Measurements from ENCODE around the gene KCNC4. TPM values are rescaled to one million over a fixed set of nuclear protein-coding genes. Genes with fewer than 3 reads are reported as not detected.
A peak's percentile ranks its signal among the peaks of the same experiment; 100 is the strongest.

Gene KCNC4
- total and polyA plus RNA-seq, 2 experiments from 2014 or later: 8.9 to 12.1 TPM

- Histone ChIP-seq H3K79me2 (ENCODE audit: insufficient read depth) (no peaks in the 10 kb centered on the region), H3K27me3 (replicated peaks; ENCODE audit: insufficient read depth) (no peaks in the 10 kb centered on the region), H4K20me1 (ENCODE audit: insufficient read depth) (no peaks in the 10 kb centered on the region), H3K9ac (no peak overlapping the region), H3K27ac (no peak overlapping the region), H3K4me2 (ENCODE audit: unreplicated experiment) (no peak overlapping the region), H3K4me3 (no peak overlapping the region), H3K4me1 (ENCODE audit: insufficient read depth) (peaks cover 35% of the 10 kb centered on the region), H3K9me3 (ENCODE audit: low read depth) (no peaks in the 10 kb centered on the region), H3F3A (ENCODE audit: insufficient read depth) (peaks cover 23% of the 10 kb centered on the region), H3K36me3 (ENCODE audit: low read depth) (no peaks in the 10 kb centered on the region), H2AFZ (no peak overlapping the region), H3K9me2 (ENCODE audit: insufficient read depth) (no peaks in the 10 kb centered on the region)
- peak; percentile 32 for DNase-seq
- in situ Hi-C loops (cut with MboI): no loop called here
- 74 to 77% methylated on average over 11 of the region's 11 CpGs for WGBS, 2 experiments (ENCODE audit: low coverage in 1 of 2, low lambda C conversion rate in 2 of 2, missing lambda C conversion rate in 2 of 2)
- TF ChIP-seq EZH2phosphoT487 (IDR thresholded peaks at IDR 0.05; ENCODE audit: insufficient read depth, low read depth) (no peak), EZH2 (IDR thresholded peaks at IDR 0.05; ENCODE audit: insufficient read depth, poor library complexity, severe bottlenecking) (no peak)
Measured at GRCh38 chr1:110239441-110240430, 29.6 kb downstream of the KCNC4 start.

- H2AFZ ChIP-seq: no peak overlapping the region
- no peak overlapping the region for H3K4me3 ChIP-seq
- H3K9me3 ChIP-seq (ENCODE audit: low read depth): no peaks in the 10 kb centered on the region
- no peaks in the 10 kb centered on the region for H3K36me3 ChIP-seq (ENCODE audit: low read depth)
- TF ChIP-seq EZH2phosphoT487 (IDR thresholded peaks at IDR 0.05; ENCODE audit: insufficient read depth, low read depth) (no peak), EZH2 (IDR thresholded peaks at IDR 0.05; ENCODE audit: insufficient read depth, poor library complexity, severe bottlenecking) (no peak)
- peaks cover 16% of the 10 kb centered on the region for H3F3A ChIP-seq (ENCODE audit: insufficient read depth)
- H3K9ac ChIP-seq: no peak overlapping the region
- H3K4me2 ChIP-seq (ENCODE audit: unreplicated experiment): no peak overlapping the region
- no peak overlapping the region for H3K27ac ChIP-seq
- H3K79me2 ChIP-seq (ENCODE audit: insufficient read depth): no peaks in the 10 kb centered on the region
- no peaks in the 10 kb centered on the region for H3K27me3 ChIP-seq (replicated peaks; ENCODE audit: insufficient read depth)
- DNase-seq: no peak
- H4K20me1 ChIP-seq (ENCODE audit: insufficient read depth): no peaks in the 10 kb centered on the region
- H3K4me1 ChIP-seq (ENCODE audit: insufficient read depth): peaks cover 26% of the 10 kb centered on the region
- no peaks in the 10 kb centered on the region for H3K9me2 ChIP-seq (ENCODE audit: insufficient read depth)
- 75 to 84% methylated on average over 13 of the region's 13 CpGs for WGBS, 2 experiments (ENCODE audit: low coverage in 1 of 2, low lambda C conversion rate in 2 of 2, missing lambda C conversion rate in 2 of 2)
- in situ Hi-C loops (cut with MboI): no loop called here
Measured at GRCh38 chr1:110240476-110241210, 30.5 kb downstream of the KCNC4 start.

- in situ Hi-C loops (cut with MboI): no loop called here
- Histone ChIP-seq H3K9ac (no peak overlapping the region), H3K79me2 (ENCODE audit: insufficient read depth) (no peaks in the 10 kb centered on the region), H4K20me1 (ENCODE audit: insufficient read depth) (no peaks in the 10 kb centered on the region), H3K9me3 (ENCODE audit: low read depth) (no peaks in the 10 kb centered on the region), H2AFZ (no peak overlapping the region), H3K27me3 (replicated peaks; ENCODE audit: insufficient read depth) (no peaks in the 10 kb centered on the region), H3K27ac (no peak overlapping the region), H3K4me3 (no peak overlapping the region), H3K4me2 (ENCODE audit: unreplicated experiment) (no peak overlapping the region), H3F3A (ENCODE audit: insufficient read depth) (peaks cover 16% of the 10 kb centered on the region), H3K4me1 (ENCODE audit: insufficient read depth) (peaks cover 19% of the 10 kb centered on the region), H3K36me3 (ENCODE audit: low read depth) (no peaks in the 10 kb centered on the region), H3K9me2 (ENCODE audit: insufficient read depth) (no peaks in the 10 kb centered on the region)
- 97 to 100% methylated on average over 2 of the region's 2 CpGs for WGBS, 2 experiments (ENCODE audit: low coverage in 1 of 2, low lambda C conversion rate in 2 of 2, missing lambda C conversion rate in 2 of 2)
- no peak for DNase-seq
- no peak for TF ChIP-seq EZH2phosphoT487 (IDR thresholded peaks at IDR 0.05; ENCODE audit: insufficient read depth, low read depth)
- no peak for TF ChIP-seq EZH2 (IDR thresholded peaks at IDR 0.05; ENCODE audit: insufficient read depth, poor library complexity, severe bottlenecking)
Measured at GRCh38 chr1:110241516-110241915, 31.4 kb downstream of the KCNC4 start.

- in situ Hi-C loops (cut with MboI): no loop called here
- WGBS, 2 experiments (ENCODE audit: low coverage in 1 of 2, low lambda C conversion rate in 2 of 2, missing lambda C conversion rate in 2 of 2): 75 to 79% methylated on average over 4 of the region's 4 CpGs
- no peaks in the 10 kb centered on the region for H3K9me2 ChIP-seq (ENCODE audit: insufficient read depth)
- H4K20me1 ChIP-seq (ENCODE audit: insufficient read depth): no peaks in the 10 kb centered on the region
- no peak for DNase-seq
- no peak overlapping the region for H3K4me3 ChIP-seq
- H3K36me3 ChIP-seq (ENCODE audit: low read depth): no peaks in the 10 kb centered on the region
- H3K9me3 ChIP-seq (ENCODE audit: low read depth): no peaks in the 10 kb centered on the region
- peaks cover 14% of the 10 kb centered on the region for H3K4me1 ChIP-seq (ENCODE audit: insufficient read depth)
- no peak overlapping the region for H3K27ac ChIP-seq
- no peaks in the 10 kb centered on the region for H3K27me3 ChIP-seq (replicated peaks; ENCODE audit: insufficient read depth)
- H3K9ac ChIP-seq: no peak overlapping the region
- H2AFZ ChIP-seq: no peak overlapping the region
- no peaks in the 10 kb centered on the region for H3K79me2 ChIP-seq (ENCODE audit: insufficient read depth)
- H3F3A ChIP-seq (ENCODE audit: insufficient read depth): 0 out of 2 replicates have a peak, but pooled peaks cover 11% of the 10 kb centered on the region
- no peak overlapping the region for H3K4me2 ChIP-seq (ENCODE audit: unreplicated experiment)
- no peak for TF ChIP-seq EZH2 (IDR thresholded peaks at IDR 0.05; ENCODE audit: insufficient read depth, poor library complexity, severe bottlenecking)
- TF ChIP-seq EZH2phosphoT487 (IDR thresholded peaks at IDR 0.05; ENCODE audit: insufficient read depth, low read depth): no peak
Measured at GRCh38 chr1:110242062-110242461, 31.9 kb downstream of the KCNC4 start.
